Activated CD4-positive, CD25-positive, alpha-beta regulatory T cell treated with anti-CD3 and anti-CD28 coated beads, Interleukin-2, amount 50 U/mL, for 16 hours (primary cell): Measurements from ENCODE around the gene TICAM2.

Experiments used
- DNase-seq: peaks from one replicate; pipeline ENCODE4 v3.0.0-alpha.2; 2020; ENCODE audit warnings: low read depth, low spot score

TICAM2 gene

GRCh38 chr5:115532517-115532916 is 69.8 kb downstream of the TICAM2 start:
- DNase-seq, result no peak

- DNase-seq, result no peak
These were observed 70.4 kb downstream of the TICAM2 start for GRCh38 chr5:115531787-115532367.

GRCh38 chr5:115531380-115531779 is 70.9 kb downstream of the TICAM2 start:
- DNase-seq, result no peak

GRCh38 chr5:115530426-115530825 is 71.9 kb downstream of the TICAM2 start:
- no peak for DNase-seq
